Small intestine (tissue), 7 donors: ENCODE measurements around the gene FRMD4A. TPM values are rescaled to one million over a fixed set of nuclear protein-coding genes. Genes with fewer than 3 reads are reported as not detected.

Experiments used
- DNase-seq, 2 donors: peaks; one replicate each; pipeline versions ENCODE4 v3.0.0 to v3.0.0-alpha.2; 2013
- FAIRE-seq: peaks from 2 replicates; lab custom pipeline; 2012; peaks lifted over from hg19 to GRCh38; lab: Jason Lieb, UNC
- H3K27ac ChIP-seq, 3 donors: one replicate each; pipeline ENCODE4 v1.5.1; 2013; ENCODE audit warnings: low read length in 2 of 3, mild to moderate bottlenecking in 2 of 3, control low read depth in 1 of 3, inconsistent platforms in 1 of 3, low read depth in 1 of 3, moderate library complexity in 1 of 3
- H3K27me3 ChIP-seq, 3 donors: one replicate each; pipeline ENCODE4 v1.6.1; 2013; ENCODE audit warnings: low read length in 3 of 3, inconsistent platforms in 1 of 3; ENCODE audit not compliant: control insufficient read depth in 3 of 3, insufficient read depth in 3 of 3
- H3K36me3 ChIP-seq, 3 donors: one replicate each; pipeline ENCODE4 v1.6.1; 2013; ENCODE audit warnings: low read length in 3 of 3, inconsistent platforms in 1 of 3, low read depth in 1 of 3, mild to moderate bottlenecking in 1 of 3, moderate library complexity in 1 of 3; ENCODE audit not compliant: control insufficient read depth in 3 of 3, insufficient read depth in 2 of 3
- H3K4me1 ChIP-seq, 3 donors: one replicate each; pipeline ENCODE4 v1.6.1; 2013; ENCODE audit warnings: low read length in 2 of 3, inconsistent platforms in 1 of 3, low read depth in 1 of 3, mild to moderate bottlenecking in 1 of 3, moderate library complexity in 1 of 3; ENCODE audit not compliant: control insufficient read depth in 3 of 3, insufficient read depth in 2 of 3
- H3K4me3 ChIP-seq, 3 donors: one replicate each; pipeline ENCODE4 v1.5.1; 2013; ENCODE audit warnings: low read length in 3 of 3, control low read depth in 1 of 3, inconsistent platforms in 1 of 3, low read depth in 1 of 3, mild to moderate bottlenecking in 1 of 3, moderate library complexity in 1 of 3
- H3K9me3 ChIP-seq, 2 donors: one replicate each; pipeline ENCODE4 v1.6.1; 2013; ENCODE audit warnings: low read depth in 1 of 2, low read length in 1 of 2; ENCODE audit not compliant: control insufficient read depth in 2 of 2, insufficient read depth in 1 of 2
- WGBS, 3 donors: extraction: QIAGEN DNeasy Blood & Tissue Kit; methylation state at CpG; one replicate each; pipeline ENCODE4 v1.1.7; 2013; 5-methylcytosine and 5-hydroxymethylcytosine counted together
- polyA plus RNA-seq, 4 donors: library from polyadenylated mRNA; stranded (reverse) in 3 of 4; unstranded in 1 of 4; fragments of 200-250 nt in 3 of 4; fragments of 120-200 nt in 1 of 4; gene quantifications; one replicate each; pipeline versions ENCODE4 v1.2.1 to v1.2.3, GENCODE V29; 2013
- donor health status: healthy with polysubstance abuse.
- donor health status: control.
- donor health status: control.
- donor health status: Bipolar disorder and iron deficiency.
- donor health status: healthy.

FRMD4A gene
- polyA plus RNA-seq, 4 donors, result 0.45 to 16.9 (median 6.2) TPM

- FAIRE-seq (no peak), DNase-seq (no peak)
- peaks cover 0 to 8% (median 0%) of the 10 kb centered on the region in 3 donors for H3K4me1 ChIP-seq
These were observed 618.3 kb downstream of the FRMD4A start for GRCh38 chr10:13712476-13712836.

DNA sequence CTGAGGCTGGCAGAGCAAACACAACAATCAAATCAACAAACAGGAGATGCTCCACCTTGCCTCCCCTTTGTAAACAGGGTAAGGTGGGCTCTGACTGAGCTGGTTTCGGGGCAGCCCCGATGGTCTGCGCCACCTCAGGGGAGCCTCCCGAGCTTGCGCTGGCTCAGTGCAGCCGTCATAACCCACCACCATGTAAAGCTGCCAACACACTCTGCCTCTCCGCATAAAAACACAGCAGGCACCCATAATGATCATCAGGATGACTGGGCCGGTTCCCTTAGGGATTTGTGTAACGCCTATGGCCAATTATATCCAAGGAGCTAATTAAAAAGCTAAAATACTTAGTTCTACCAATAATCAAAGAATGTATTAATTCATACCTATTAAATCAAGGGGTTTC, 619.4 kb downstream of the FRMD4A start:
- no peaks in the 10 kb centered on the region for H3K36me3 ChIP-seq
- 92 to 94% (median 93%) methylated on average over 9 of the region's 9 CpGs for WGBS, 3 donors
- H3K4me3 ChIP-seq, result no peak overlapping the region
- peak overlapping the region in 1 of 3 donors; percentile 2 for H3K27ac ChIP-seq
- H3K9me3 ChIP-seq, result no peaks in the 10 kb centered on the region
- H3K27me3 ChIP-seq, result no peaks in the 10 kb centered on the region
- DNase-seq, result no peak
- peaks cover 0 to 8% (median 0%) of the 10 kb centered on the region in 3 donors for H3K4me1 ChIP-seq
- FAIRE-seq, result no peak

More at GRCh38 chr10:13712476-13712836, 618.3 kb downstream of the FRMD4A start:
- H3K36me3 ChIP-seq, result no peaks in the 10 kb centered on the region
- H3K27me3 ChIP-seq, result no peaks in the 10 kb centered on the region
- no peak overlapping the region for H3K4me3 ChIP-seq
- H3K27ac ChIP-seq, result peak overlapping the region in 2 of 3 donors; percentile 8 to 65
- no peaks in the 10 kb centered on the region for H3K9me3 ChIP-seq
- 70 to 80% (median 73%) methylated on average over 4 of the region's 4 CpGs for WGBS, 3 donors

GRCh38 chr10:13709931-13710650, 620.6 kb downstream of the FRMD4A start:
- DNase-seq (no peak), FAIRE-seq (no peak)
- no peak overlapping the region for H3K4me3 ChIP-seq
- H3K27ac ChIP-seq, result no peak overlapping the region
- H3K36me3 ChIP-seq, result peaks cover 0 to 2% (median 0%) of the 10 kb centered on the region in 3 donors
- 67 to 95% (median 91%) methylated on average over 12 of the region's 12 CpGs for WGBS, 3 donors
- H3K9me3 ChIP-seq, result no peaks in the 10 kb centered on the region
- peaks cover 0 to 8% (median 0%) of the 10 kb centered on the region in 3 donors for H3K4me1 ChIP-seq
- H3K27me3 ChIP-seq, result no peaks in the 10 kb centered on the region

- FAIRE-seq, result no peak
- 55 to 68% (median 65%) methylated on average over 8 of the region's 8 CpGs for WGBS, 3 donors
- Histone ChIP-seq H3K9me3 (no peaks in the 10 kb centered on the region), H3K27ac (peak overlapping the region in 2 of 3 donors; percentile 55 to 56), H3K36me3 (peaks cover 0 to 6% (median 0%) of the 10 kb centered on the region in 3 donors), H3K27me3 (no peaks in the 10 kb centered on the region), H3K4me3 (peak overlapping the region in 1 of 3 donors; percentile 51), H3K4me1 (peaks cover 0 to 8% (median 0%) of the 10 kb centered on the region in 3 donors)
- peak in 1 of 2 donors; percentile 30 for DNase-seq
These were observed 622.3 kb downstream of the FRMD4A start for GRCh38 chr10:13708256-13708990.

DNA sequence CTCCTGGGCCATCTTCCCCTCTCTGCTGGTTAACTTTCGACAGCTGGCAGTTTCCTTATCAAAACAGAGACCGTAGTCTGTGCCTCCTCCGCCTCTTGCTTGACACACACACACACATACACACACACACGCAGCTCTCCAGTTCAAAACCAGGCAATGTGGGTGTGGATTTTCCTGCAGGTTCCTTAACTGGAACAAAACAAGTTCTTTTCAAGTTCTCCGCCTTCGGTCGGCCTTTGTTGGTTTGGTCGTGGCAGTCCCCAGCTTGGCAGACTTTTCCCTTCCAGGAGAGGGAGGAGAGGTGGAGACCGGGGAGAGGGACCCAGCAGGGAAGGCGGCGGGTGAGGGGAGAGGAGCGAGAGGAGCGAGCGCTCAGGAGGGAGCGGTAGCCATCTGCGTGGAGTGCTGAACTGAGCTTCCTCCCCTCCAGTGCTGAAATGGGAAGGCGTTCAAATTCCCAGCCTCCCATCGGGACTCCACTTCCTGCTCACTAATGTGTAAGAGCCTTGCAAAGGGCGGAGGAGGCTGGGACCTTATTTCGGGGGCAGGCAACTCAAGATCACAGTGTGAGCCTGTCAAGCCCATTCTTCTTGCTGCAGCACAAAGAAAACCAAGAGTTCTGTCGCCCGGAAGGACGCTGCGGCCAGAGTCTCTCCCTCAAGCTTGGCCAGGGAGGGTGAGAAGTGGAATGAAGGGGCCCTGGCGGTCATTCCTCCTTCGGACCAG, 623.4 kb downstream of the FRMD4A start:
- Histone ChIP-seq H3K27me3 (no peaks in the 10 kb centered on the region), H3K4me3 (peak overlapping the region; percentile 21 to 51 (median 46)), H3K27ac (peak overlapping the region in 2 of 3 donors; percentile 55 to 56), H3K36me3 (peaks cover 0 to 6% (median 0%) of the 10 kb centered on the region in 3 donors), H3K4me1 (peaks cover 0 to 8% (median 0%) of the 10 kb centered on the region in 3 donors), H3K9me3 (no peaks in the 10 kb centered on the region)
- DNase-seq (peak; percentile 62 to 82), FAIRE-seq (no peak)
- whole genome bisulfite sequencing, 3 donors, result 2 to 4% (median 3%) methylated on average over 24 to 26 of the region's 26 CpGs

DNA sequence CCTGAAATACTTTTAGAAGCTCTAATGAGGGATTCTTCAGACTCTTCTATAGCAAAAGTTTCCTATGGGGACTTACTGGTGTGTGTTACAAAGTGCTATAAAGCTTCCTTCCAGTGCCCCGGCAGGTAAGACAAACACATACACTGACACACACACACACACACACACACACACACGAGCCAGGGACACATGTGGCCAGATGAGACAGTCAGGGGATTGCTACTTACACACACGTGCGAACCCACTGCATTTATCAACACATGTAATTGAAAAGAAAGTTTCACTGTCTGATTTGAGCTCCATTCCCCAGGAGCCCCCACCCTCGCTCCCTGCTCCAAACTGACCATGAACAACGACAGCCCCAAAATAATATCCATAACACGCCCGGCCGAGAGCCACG, 624.1 kb downstream of the FRMD4A start:
- no peaks in the 10 kb centered on the region for H3K27me3 ChIP-seq
- DNase-seq, result peak in 1 of 2 donors; percentile 40
- peaks cover 0 to 6% (median 0%) of the 10 kb centered on the region in 3 donors for H3K36me3 ChIP-seq
- no peaks in the 10 kb centered on the region for H3K9me3 ChIP-seq
- H3K27ac ChIP-seq, result peak overlapping the region in 2 of 3 donors; percentile 55 to 56
- 17 to 45% (median 31%) methylated on average over 10 of the region's 10 CpGs for WGBS, 3 donors
- FAIRE-seq, result no peak
- peak overlapping the region in 2 of 3 donors; percentile 46 to 51 for H3K4me3 ChIP-seq
- peaks cover 0 to 8% (median 0%) of the 10 kb centered on the region in 3 donors for H3K4me1 ChIP-seq

GRCh38 chr10:13706175-13706574, 624.5 kb downstream of the FRMD4A start:
- Histone ChIP-seq H3K9me3 (no peaks in the 10 kb centered on the region), H3K4me1 (peaks cover 0 to 8% (median 0%) of the 10 kb centered on the region in 3 donors), H3K27ac (no peak overlapping the region), H3K36me3 (peaks cover 0 to 10% (median 0%) of the 10 kb centered on the region in 3 donors), H3K4me3 (peak overlapping the region in 1 of 3 donors; percentile 51), H3K27me3 (no peaks in the 10 kb centered on the region)
- WGBS, 3 donors, result 53 to 67% (median 65%) methylated on average over 4 of the region's 4 CpGs
- FAIRE-seq (no peak), DNase-seq (no peak)
